Measurements from ENCODE around the gene SLC25A11.

SLC25A11 gene

GRCh38 chr17:4893721-4894560 is 45.9 kb downstream of the SLC25A11 start:
- no peak for FAIRE-seq

- FAIRE-seq = no peak
Measured at GRCh38 chr17:4893272-4893671, 46.6 kb downstream of the SLC25A11 start.

GRCh38 chr17:4892499-4893221 is 47.2 kb downstream of the SLC25A11 start:
- no peak for FAIRE-seq

- no peak for FAIRE-seq
Measured at GRCh38 chr17:4891411-4892410, 48.1 kb downstream of the SLC25A11 start.

GRCh38 chr17:4887581-4887980 is 52.3 kb downstream of the SLC25A11 start:
- FAIRE-seq = no peak
